ENCODE measurements around the gene ARTN.

ARTN gene

GRCh38 chr1:43902058-43902831 is 31.4 kb upstream of the ARTN start:
- H3K4me2 ChIP-seq: peak overlapping the region in 10 of 11 experiments; percentile 7 to 84 (median 72); a peak in 18 of 22 replicates
- TF ChIP-seq Cebpa-rat (IDR thresholded peaks at IDR 0.05): no peak
- peaks cover 24 to 55% (median 38%) of the 10 kb centered on the region in 11 experiments for H3K36me3 ChIP-seq
- no peaks in the 10 kb centered on the region for H3K9me3 ChIP-seq (replicated peaks in 1 of 11)
- H3K4me1 ChIP-seq: peaks cover 9 to 38% (median 33%) of the 10 kb centered on the region in 10 experiments; a peak in 17 of 20 replicates
- no peaks in the 10 kb centered on the region for H3K27me3 ChIP-seq
- H3K9ac ChIP-seq: peak overlapping the region in 4 of 11 experiments; percentile 5 to 39 (median 28); a peak in 3 of 22 replicates
- no peaks in the 10 kb centered on the region; a peak in 1 of 22 replicates for H4K20me1 ChIP-seq
- H3K4me3 ChIP-seq: no peak overlapping the region
- H3K27ac ChIP-seq: peak overlapping the region in 4 of 11 experiments; percentile 16 to 47 (median 36); a peak in 5 of 22 replicates

DNA sequence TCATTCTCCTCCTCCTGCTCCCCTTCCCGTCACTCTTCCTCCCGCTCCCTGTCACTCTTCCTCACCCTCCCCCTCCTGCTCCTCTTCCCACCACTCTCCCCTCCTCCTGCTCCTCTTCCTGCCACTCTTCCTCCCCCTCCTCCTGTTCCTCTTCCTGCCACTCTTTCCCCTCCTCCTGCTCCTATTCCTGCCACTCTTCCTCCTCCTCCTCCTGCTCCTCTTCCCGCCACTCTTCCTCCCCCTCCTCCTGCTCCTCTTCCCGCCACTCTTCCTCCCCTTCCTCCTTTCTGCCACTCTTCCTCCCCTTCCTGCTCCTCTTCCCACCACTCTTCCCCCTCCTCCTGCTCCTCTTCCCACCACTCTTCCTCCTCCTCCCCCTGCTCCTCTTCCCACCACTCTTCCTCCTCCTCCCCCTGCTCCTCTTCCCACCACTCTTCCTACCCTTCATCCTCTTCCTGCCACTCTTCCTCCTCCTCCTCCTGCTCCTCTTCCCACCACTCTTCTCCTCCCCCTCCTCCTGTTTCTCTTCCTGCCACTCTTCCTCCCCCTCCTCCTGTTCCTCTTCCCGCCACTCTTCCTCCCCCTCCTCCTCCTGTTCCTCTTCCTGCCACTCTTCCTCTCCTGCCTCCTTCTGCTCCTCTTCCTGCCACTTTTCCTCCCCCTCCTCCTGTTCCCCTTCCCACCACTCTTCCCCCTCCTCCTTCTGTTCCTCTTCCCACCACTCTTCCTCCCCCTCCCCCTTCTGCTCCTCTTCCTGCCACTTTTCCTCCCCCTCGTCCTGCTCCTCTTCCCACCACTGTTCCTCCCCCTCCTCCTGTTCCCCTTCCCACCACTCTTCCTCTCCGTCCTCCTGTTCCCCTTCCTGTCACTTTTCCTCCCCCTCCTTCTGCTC is 28.7 kb upstream of the ARTN start:
- Histone ChIP-seq H3K4me3 (no peak overlapping the region), H3K27me3 (no peaks in the 10 kb centered on the region), H3K27ac (no peak overlapping the region), H4K20me1 (no peaks in the 10 kb centered on the region; a peak in 1 of 22 replicates), H3K9ac (no peak overlapping the region), H3K4me2 (0 out of 22 replicates have a peak overlapping the region, but pooled peaks of 3 of the 11 experiments have one; percentile 3 to 84 (median 6)), H3K36me3 (peaks cover 0 to 48% (median 14%) of the 10 kb centered on the region in 11 experiments; a peak in 19 of 22 replicates), H3K4me1 (peaks cover 9 to 38% (median 31%) of the 10 kb centered on the region in 10 experiments; a peak in 17 of 20 replicates), H3K9me3 (replicated peaks in 1 of 11) (no peaks in the 10 kb centered on the region)
- TF ChIP-seq Cebpa-rat (IDR thresholded peaks at IDR 0.05): no peak

- H3K9me3 ChIP-seq (replicated peaks in 1 of 11): no peaks in the 10 kb centered on the region
- H3K27me3 ChIP-seq: no peaks in the 10 kb centered on the region
- H3K4me2 ChIP-seq: no peak overlapping the region
- H3K4me3 ChIP-seq: no peak overlapping the region
- TF ChIP-seq Cebpa-rat (IDR thresholded peaks at IDR 0.05): no peak
- peaks cover 0 to 13% (median 10%) of the 10 kb centered on the region in 10 experiments; a peak in 17 of 20 replicates for H3K4me1 ChIP-seq
- H4K20me1 ChIP-seq: no peaks in the 10 kb centered on the region
- H3K9ac ChIP-seq: no peak overlapping the region
- peaks cover 0 to 51% (median 14%) of the 10 kb centered on the region in 11 experiments; a peak in 12 of 22 replicates for H3K36me3 ChIP-seq
- H3K27ac ChIP-seq: no peak overlapping the region
Measured at GRCh38 chr1:43908226-43908625, 25.4 kb upstream of the ARTN start.

- Histone ChIP-seq H3K4me2 (no peak overlapping the region), H3K36me3 (peaks cover 0 to 54% (median 14%) of the 10 kb centered on the region in 11 experiments; a peak in 12 of 22 replicates), H3K9me3 (replicated peaks in 1 of 11) (no peaks in the 10 kb centered on the region), H3K4me1 (peaks cover 0 to 7% (median 4%) of the 10 kb centered on the region in 10 experiments; a peak in 7 of 20 replicates), H4K20me1 (no peaks in the 10 kb centered on the region), H3K27me3 (no peaks in the 10 kb centered on the region), H3K27ac (no peak overlapping the region), H3K9ac (no peak overlapping the region), H3K4me3 (no peak overlapping the region)
- no peak for TF ChIP-seq Cebpa-rat (IDR thresholded peaks at IDR 0.05)
Measured at GRCh38 chr1:43908858-43909257, 24.7 kb upstream of the ARTN start.

DNA sequence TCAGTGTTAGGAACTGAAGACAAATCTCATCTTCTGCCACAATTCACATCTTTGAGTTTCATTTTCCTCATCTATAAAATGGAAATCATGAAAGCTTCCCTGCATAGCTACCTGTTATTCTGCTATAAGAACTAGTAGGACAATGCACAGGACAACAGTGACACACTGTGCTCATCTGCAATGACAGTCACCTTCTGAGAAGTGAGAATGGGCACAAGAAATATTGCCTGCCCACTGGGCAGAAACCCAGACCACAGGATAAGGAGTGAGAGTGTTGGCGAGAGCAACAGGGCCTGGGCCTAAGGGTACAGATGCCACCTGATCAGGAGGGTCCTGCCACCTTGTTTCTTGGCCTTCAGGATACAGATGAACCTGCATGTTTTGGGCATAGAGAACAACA is 23.3 kb upstream of the ARTN start:
- TF ChIP-seq Cebpa-rat (IDR thresholded peaks at IDR 0.05): no peak
- no peaks in the 10 kb centered on the region for H4K20me1 ChIP-seq
- H3K9ac ChIP-seq: no peak overlapping the region

GRCh38 chr1:43912607-43913006 is 21.0 kb upstream of the ARTN start:
- no peak overlapping the region for H3K4me2 ChIP-seq
- H3K36me3 ChIP-seq: peaks cover 0 to 43% (median 9%) of the 10 kb centered on the region in 11 experiments; a peak in 10 of 22 replicates
- no peak for TF ChIP-seq Cebpa-rat (IDR thresholded peaks at IDR 0.05)
- no peaks in the 10 kb centered on the region for H3K4me1 ChIP-seq
- H3K4me3 ChIP-seq: no peak overlapping the region
- no peak overlapping the region; a peak in 1 of 22 replicates for H3K9ac ChIP-seq
- H3K27ac ChIP-seq: no peak overlapping the region
- H3K27me3 ChIP-seq: no peaks in the 10 kb centered on the region
- H4K20me1 ChIP-seq: no peaks in the 10 kb centered on the region
- no peaks in the 10 kb centered on the region for H3K9me3 ChIP-seq (replicated peaks in 1 of 11)

More for the DNA sequence above, 23.3 kb upstream of the ARTN start:
- H3K4me1 ChIP-seq: no peaks in the 10 kb centered on the region
- no peak overlapping the region for H3K4me3 ChIP-seq
- H3K36me3 ChIP-seq: peaks cover 0 to 50% (median 11%) of the 10 kb centered on the region in 11 experiments; a peak in 10 of 22 replicates
- H3K9me3 ChIP-seq (replicated peaks in 1 of 11): no peaks in the 10 kb centered on the region
- no peaks in the 10 kb centered on the region for H3K27me3 ChIP-seq
- H3K4me2 ChIP-seq: no peak overlapping the region
- no peak overlapping the region for H3K27ac ChIP-seq

- no peak overlapping the region for H3K4me2 ChIP-seq
- H3K27me3 ChIP-seq: no peaks in the 10 kb centered on the region
- H3K4me3 ChIP-seq: no peak overlapping the region
- H3K9me3 ChIP-seq (replicated peaks in 1 of 11): no peaks in the 10 kb centered on the region
- no peaks in the 10 kb centered on the region for H4K20me1 ChIP-seq
- H3K27ac ChIP-seq: no peak overlapping the region
- no peaks in the 10 kb centered on the region for H3K4me1 ChIP-seq
- no peak overlapping the region; a peak in 1 of 22 replicates for H3K9ac ChIP-seq
- H3K36me3 ChIP-seq: peaks cover 0 to 38% (median 9%) of the 10 kb centered on the region in 11 experiments; a peak in 10 of 22 replicates
- no peak for TF ChIP-seq Cebpa-rat (IDR thresholded peaks at IDR 0.05)
Measured at GRCh38 chr1:43913051-43913501, 20.5 kb upstream of the ARTN start.

DNA sequence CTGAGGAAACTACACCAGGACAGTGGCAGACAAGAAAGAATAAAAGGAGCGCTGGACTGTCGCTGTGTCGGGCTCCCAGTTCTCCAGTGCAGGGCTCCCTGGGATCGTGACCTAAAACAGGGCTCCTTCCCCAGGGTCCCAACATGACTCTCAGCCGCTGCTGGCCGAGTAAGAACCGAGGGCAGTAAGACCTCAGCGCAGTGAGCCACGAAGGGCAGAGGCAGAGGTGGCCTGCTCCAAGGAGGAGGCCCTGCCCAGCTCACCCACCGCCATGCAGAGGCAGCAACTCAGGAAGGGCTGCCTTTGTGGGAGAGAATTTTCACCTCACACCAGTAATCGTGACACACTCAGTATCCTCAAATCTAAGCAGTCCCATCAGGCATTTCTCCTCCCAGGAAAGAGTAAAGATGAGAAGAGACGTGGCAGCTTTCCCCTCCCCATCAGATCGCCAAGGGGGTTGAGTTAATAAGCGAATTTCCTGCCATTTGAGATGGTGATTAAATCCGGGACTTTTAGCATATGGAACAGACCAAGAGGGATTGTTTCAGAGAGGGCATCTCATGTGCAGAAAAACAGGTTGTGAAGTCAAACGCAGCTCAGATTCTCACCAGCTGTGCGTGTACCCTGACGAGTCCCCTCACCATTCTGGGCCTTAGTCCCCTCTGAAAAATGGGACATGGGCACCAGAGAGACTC is 19.8 kb upstream of the ARTN start:
- Histone ChIP-seq H3K27me3 (no peaks in the 10 kb centered on the region), H3K9ac (no peak overlapping the region), H3K4me3 (no peak overlapping the region), H3K4me2 (no peak overlapping the region), H3K4me1 (no peaks in the 10 kb centered on the region), H4K20me1 (no peaks in the 10 kb centered on the region), H3K27ac (no peak overlapping the region), H3K36me3 (peaks cover 0 to 33% (median 9%) of the 10 kb centered on the region in 11 experiments; a peak in 10 of 22 replicates), H3K9me3 (replicated peaks in 1 of 11) (no peaks in the 10 kb centered on the region)
- TF ChIP-seq Cebpa-rat (IDR thresholded peaks at IDR 0.05): no peak

Measured in BLaER1 treated with 17β-estradiol and CSF1 and Interleukin-3, amounts not matched to agents 10 nM and 100 nM (cell line).